Right lobe of liver (tissue), 6 donors: ENCODE measurements around the gene CLEC3B. TPM values are rescaled to one million over a fixed set of nuclear protein-coding genes. Genes with fewer than 3 reads are reported as not detected.
"Not testable (repeated sequence)": the region's sequence is repeated elsewhere in the genome, so short reads cannot be mapped to it uniquely, and the experiment has no call there.

Source experiments
- ATAC-seq, 4 donors: fragments of 200-7000 bp; cut with Tn5 transposase; one replicate each; pipeline ENCODE4 v1.9.1; 2020; ENCODE audit warnings: mild to moderate bottlenecking in 4 of 4, moderate library complexity in 4 of 4
- DNase-seq, 3 donors: peaks; one replicate each; pipeline ENCODE4 v3.0.0-alpha.2; 2020
- H3K27ac ChIP-seq, 3 donors: fragments of 200-600 bp; one replicate each; pipeline ENCODE4 v1.8.0; 2022
- H3K27me3 ChIP-seq, 2 donors: fragments of 200-600 bp; one replicate each; pipeline ENCODE4 v1.8.0; 2022
- H3K36me3 ChIP-seq, 4 donors: fragments of 200-600 bp; sonication (generic) in 1 of 4; one replicate each; pipeline versions ENCODE4 v1.5.1 to v1.8.0; 2017 to 2022; ENCODE audit warnings: control low read depth in 1 of 4
- H3K4me1 ChIP-seq, 4 donors: fragments of 200-600 bp; sonication (generic) in 1 of 4; one replicate each; pipeline versions ENCODE4 v1.5.1 to v1.8.0; 2017 to 2022; ENCODE audit warnings: control low read depth in 1 of 4
- H3K4me3 ChIP-seq, 3 donors: fragments of 200-600 bp; one replicate each; pipeline ENCODE4 v1.8.0; 2022
- H3K9me3 ChIP-seq, 4 donors: fragments of 200-600 bp; sonication (generic) in 1 of 4; one replicate each; pipeline versions ENCODE4 v1.5.1 to v1.8.0; 2017 to 2022; ENCODE audit warnings: control low read depth in 1 of 4
- CTCF ChIP-seq, 4 donors: fragments of 200-600 bp in 3 of 4; fragments of 450-650 bp in 1 of 4; IDR thresholded peaks; one replicate each; pipeline versions ENCODE4 v1.5.1 to v1.8.0; 2016 to 2022; ENCODE audit warnings: antibody characterized with exemption in 4 of 4, mild to moderate bottlenecking in 2 of 4
- POLR2A ChIP-seq: fragments of 450-650 bp; IDR thresholded peaks from one replicate; pipeline ENCODE4 v1.6.1; 2017; ENCODE audit warnings: antibody characterized with exemption, mild to moderate bottlenecking
- WGBS: methylation state at CpG from one replicate; pipeline ENCODE4 v1.1.6; 2018; ENCODE audit warnings: low coverage, low lambda C conversion rate; ENCODE audit not compliant: insufficient coverage; ENCODE audit errors: missing lambda C conversion rate; 5-methylcytosine and 5-hydroxymethylcytosine counted together
- intact Hi-C, 2 donors: fragments of 100-400 bp; cut with DNase I; formaldehyde crosslinking; loops; one replicate each; pipeline versions ENCODE4 v1.11.2 to v1.14.1; 2022
- total RNA-seq, 6 experiments: library from RNA; depleted of rRNA in 2 of 6; stranded (reverse); fragments of >200 nt in 2 of 6; fragmentation: NEBNext Ultra II Directional in 3 of 6; extraction: Animal tissue kit (Norgen Biotek cat#: 25700) in 3 of 6; gene quantifications; one replicate each; pipeline versions ENCODE4 v1.1.0 to v1.2.4, GENCODE V29; 2016 to 2023
- donor health status: DM: no; HTN: yes; CAD: no.
- donor health status: DM: no; HTN: no; CAD: no.
- donor health status: DM: no; HTN: no; CAD: no.
- donor health status: DM: no; HTN: yes; CAD: no.
- donor health status: DM: no; HTN: yes; CAD: no.

CLEC3B gene
- total RNA-seq, 6 experiments from 2014 or later: 14.4 to 22.1 (median 19.6) TPM

GRCh38 chr3:44983484-44983941 lies 42.6 kb upstream of the CLEC3B start:
- Histone ChIP-seq H3K27ac (no peak overlapping the region), H3K27me3 (no peaks in the 10 kb centered on the region), H3K9me3 (no peaks in the 10 kb centered on the region), H3K36me3 (no peaks in the 10 kb centered on the region), H3K4me1 (peaks cover 0 to 18% (median 5%) of the 10 kb centered on the region in 4 donors), H3K4me3 (no peak overlapping the region)
- WGBS: 70% methylated on average over 1 of the region's 1 CpG
- intact Hi-C loops: no loop called here
- DNase-seq (no peak), ATAC-seq (peak in 3 of 4 donors; percentile 26 to 43 (median 28))
- no peak for TF ChIP-seq CTCF (IDR thresholded peaks at IDR 0.05)
- TF ChIP-seq POLR2A: no peak

GRCh38 chr3:44984335-44984734 lies 41.8 kb upstream of the CLEC3B start:
- Histone ChIP-seq H3K4me1 (peaks cover 0 to 18% (median 5%) of the 10 kb centered on the region in 4 donors), H3K27ac (no peak overlapping the region), H3K27me3 (no peaks in the 10 kb centered on the region), H3K36me3 (no peaks in the 10 kb centered on the region), H3K4me3 (no peak overlapping the region), H3K9me3 (no peaks in the 10 kb centered on the region)
- intact Hi-C loops: no loop called here
- WGBS: 66% methylated on average over 2 of the region's 2 CpGs
- DNase-seq (no peak), ATAC-seq (peak in 1 of 4 donors; percentile 51)
- TF ChIP-seq CTCF (IDR thresholded peaks at IDR 0.05) (no peak), POLR2A (no peak)

- H3K27ac ChIP-seq, H3K9me3 ChIP-seq, intact Hi-C loops, DNase-seq, H3K27me3 ChIP-seq, ATAC-seq, H3K4me3 ChIP-seq: not testable (repeated sequence)
- no CpG with 5 or more reads among the region's 14 CpGs for WGBS
- Histone ChIP-seq H3K4me1 (peaks cover 0 to 18% (median 5%) of the 10 kb centered on the region in 4 donors), H3K36me3 (peaks cover 0 to 15% (median 2%) of the 10 kb centered on the region in 4 donors)
These were observed 39.8 kb upstream of the CLEC3B start for GRCh38 chr3:44986330-44986729.

- TF ChIP-seq CTCF (IDR thresholded peaks at IDR 0.05) (no peak), POLR2A (no peak)
- DNase-seq: no peak
- WGBS: 88% methylated on average over 6 of the region's 6 CpGs
- Histone ChIP-seq H3K4me1 (peaks cover 0 to 16% (median 5%) of the 10 kb centered on the region in 4 donors), H3K4me3 (no peak overlapping the region), H3K27ac (no peak overlapping the region), H3K9me3 (no peaks in the 10 kb centered on the region), H3K36me3 (peaks cover 0 to 17% (median 2%) of the 10 kb centered on the region in 4 donors), H3K27me3 (no peaks in the 10 kb centered on the region)
- no peak for ATAC-seq
- intact Hi-C loops: no loop called here
These were observed 38.8 kb upstream of the CLEC3B start for GRCh38 chr3:44987332-44987731.

- intact Hi-C loops: no loop called here
- no peak for DNase-seq
- peak in 1 of 4 donors; percentile 37 for ATAC-seq
- Histone ChIP-seq H3K4me3 (no peak overlapping the region), H3K27me3 (no peaks in the 10 kb centered on the region), H3K4me1 (peaks cover 0 to 9% (median 3%) of the 10 kb centered on the region in 4 donors), H3K36me3 (peaks cover 0 to 17% (median 2%) of the 10 kb centered on the region in 4 donors), H3K9me3 (no peaks in the 10 kb centered on the region), H3K27ac (no peak overlapping the region)
- 93% methylated on average over 2 of the region's 2 CpGs for WGBS
- peak; percentile 23 to 40 (median 34) for TF ChIP-seq CTCF (IDR thresholded peaks at IDR 0.05)
- TF ChIP-seq POLR2A: no peak
These were observed 38.0 kb upstream of the CLEC3B start for GRCh38 chr3:44988073-44988472.
